ENCODE data around the gene USP48.

Gene USP48

DNA sequence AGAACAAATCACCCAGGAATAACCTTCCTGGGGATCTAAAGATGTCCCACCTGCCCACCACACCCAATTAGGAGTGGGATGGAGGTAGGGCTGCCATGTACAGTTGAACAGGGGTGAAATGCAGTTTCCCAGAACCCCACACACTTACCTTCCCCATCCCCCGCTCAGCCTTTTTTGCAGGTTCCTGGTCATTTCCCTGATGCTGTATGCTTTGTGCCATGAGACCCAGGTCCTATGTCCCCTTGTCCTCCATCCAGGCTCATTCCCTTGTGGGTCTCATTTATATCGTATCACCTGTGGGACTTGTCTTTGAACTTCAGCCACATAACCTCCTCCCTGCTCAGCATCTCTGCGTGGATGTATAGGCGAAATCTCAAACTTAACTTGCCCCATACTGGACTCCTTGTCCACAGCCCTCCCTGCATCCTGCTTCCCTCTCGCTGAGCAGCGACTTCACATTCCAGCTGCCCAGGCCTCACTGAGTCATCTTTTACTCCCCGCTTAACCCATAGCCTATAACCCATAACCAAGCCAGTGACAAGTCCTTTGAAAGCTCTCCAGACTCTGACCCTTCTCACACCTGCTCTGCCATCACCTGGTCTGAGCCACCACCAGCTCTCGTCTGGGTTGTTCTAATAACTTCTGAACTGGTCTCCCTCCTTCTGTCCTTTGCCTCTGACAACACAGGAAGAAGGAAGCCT lies 33.8 kb upstream of the USP48 start:
- no peak for TF ChIP-seq LEF1 (IDR thresholded peaks at IDR 0.05; ENCODE audit: borderline replicate concordance)
- no peak for TF ChIP-seq FOXA1 (IDR thresholded peaks at IDR 0.05)
- TF ChIP-seq ZNF384 (IDR thresholded peaks at IDR 0.05) = no peak
- TF ChIP-seq FOXK2 (IDR thresholded peaks at IDR 0.05) = no peak
- TF ChIP-seq, protein P1, sequence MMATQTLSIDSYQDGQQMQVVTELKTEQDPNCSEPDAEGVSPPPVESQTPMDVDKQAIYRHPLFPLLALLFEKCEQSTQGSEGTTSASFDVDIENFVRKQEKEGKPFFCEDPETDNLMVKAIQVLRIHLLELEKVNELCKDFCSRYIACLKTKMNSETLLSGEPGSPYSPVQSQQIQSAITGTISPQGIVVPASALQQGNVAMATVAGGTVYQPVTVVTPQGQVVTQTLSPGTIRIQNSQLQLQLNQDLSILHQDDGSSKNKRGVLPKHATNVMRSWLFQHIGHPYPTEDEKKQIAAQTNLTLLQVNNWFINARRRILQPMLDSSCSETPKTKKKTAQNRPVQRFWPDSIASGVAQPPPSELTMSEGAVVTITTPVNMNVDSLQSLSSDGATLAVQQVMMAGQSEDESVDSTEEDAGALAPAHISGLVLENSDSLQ (IDR thresholded peaks at IDR 0.05) = no peak
- no peak for TF ChIP-seq L3MBTL2 (conservative IDR thresholded peaks at IDR 0.05)
- ChIA-PET POLR2A (no interaction called here), CTCF (no interaction called here)
- DNase-seq (ENCODE audit: extremely low spot score) = no peak

DNA sequence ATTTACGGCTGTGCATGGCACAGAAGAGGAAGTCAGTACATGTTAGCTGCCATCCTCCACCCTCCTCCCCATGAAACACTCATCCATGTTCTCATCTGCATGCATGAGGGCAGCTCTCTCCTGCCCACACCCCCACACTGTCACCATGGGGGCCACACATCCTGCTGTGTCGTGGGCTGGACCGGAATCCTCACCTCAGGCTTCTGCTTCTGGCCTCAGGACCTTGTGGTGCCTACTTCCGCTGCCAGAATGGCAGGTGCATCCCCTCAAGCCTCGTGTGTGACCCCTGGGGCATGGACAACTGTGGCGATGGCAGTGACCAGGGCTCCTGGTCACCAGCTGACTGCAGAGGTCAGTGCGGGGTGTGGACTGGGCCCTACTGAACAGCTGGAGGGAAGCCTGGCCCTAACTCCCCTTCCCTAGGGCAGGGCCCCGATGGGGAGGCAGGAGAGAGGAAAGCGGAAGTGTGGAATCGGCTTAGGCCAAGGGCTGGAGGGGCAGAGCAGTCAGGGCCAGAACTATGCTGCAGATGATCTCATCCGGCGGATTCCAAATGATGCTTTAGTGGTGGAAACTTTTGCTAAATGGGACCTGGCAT lies 32.9 kb upstream of the USP48 start:
- DNase-seq (ENCODE audit: extremely low spot score) = no peak
- no peak for TF ChIP-seq TARDBP (IDR thresholded peaks at IDR 0.05)
- TF ChIP-seq ELF4 (IDR thresholded peaks at IDR 0.05) = no peak
- no peak for TF ChIP-seq NFRKB (IDR thresholded peaks at IDR 0.05)
- TF ChIP-seq L3MBTL2 (conservative IDR thresholded peaks at IDR 0.05) = no peak
- TF ChIP-seq ARNT (IDR thresholded peaks at IDR 0.05) = no peak
- TF ChIP-seq FOXM1 (IDR thresholded peaks at IDR 0.05; ENCODE audit: borderline replicate concordance) = no peak
- TF ChIP-seq HDGF (IDR thresholded peaks at IDR 0.05; ENCODE audit: borderline replicate concordance) = no peak
- no peak for TF ChIP-seq SP1 (IDR thresholded peaks at IDR 0.05)
- TF ChIP-seq LEF1 (IDR thresholded peaks at IDR 0.05; ENCODE audit: borderline replicate concordance) = no peak
- no peak for TF ChIP-seq FOXK2 (IDR thresholded peaks at IDR 0.05)
- TF ChIP-seq, protein P1 (IDR thresholded peaks at IDR 0.05) = no peak
- TF ChIP-seq SUZ12 (IDR thresholded peaks at IDR 0.05) = no peak
- no peak for TF ChIP-seq BHLHE40 (IDR thresholded peaks at IDR 0.05; ENCODE audit: borderline replicate concordance)
- TF ChIP-seq CTBP1 (IDR thresholded peaks at IDR 0.05; ENCODE audit: borderline replicate concordance) = no peak
- no peak for TF ChIP-seq FOXA1 (IDR thresholded peaks at IDR 0.05)
- TF ChIP-seq ZNF384 (IDR thresholded peaks at IDR 0.05) = no peak
- ChIA-PET POLR2A (no interaction called here), CTCF (no interaction called here)

DNA sequence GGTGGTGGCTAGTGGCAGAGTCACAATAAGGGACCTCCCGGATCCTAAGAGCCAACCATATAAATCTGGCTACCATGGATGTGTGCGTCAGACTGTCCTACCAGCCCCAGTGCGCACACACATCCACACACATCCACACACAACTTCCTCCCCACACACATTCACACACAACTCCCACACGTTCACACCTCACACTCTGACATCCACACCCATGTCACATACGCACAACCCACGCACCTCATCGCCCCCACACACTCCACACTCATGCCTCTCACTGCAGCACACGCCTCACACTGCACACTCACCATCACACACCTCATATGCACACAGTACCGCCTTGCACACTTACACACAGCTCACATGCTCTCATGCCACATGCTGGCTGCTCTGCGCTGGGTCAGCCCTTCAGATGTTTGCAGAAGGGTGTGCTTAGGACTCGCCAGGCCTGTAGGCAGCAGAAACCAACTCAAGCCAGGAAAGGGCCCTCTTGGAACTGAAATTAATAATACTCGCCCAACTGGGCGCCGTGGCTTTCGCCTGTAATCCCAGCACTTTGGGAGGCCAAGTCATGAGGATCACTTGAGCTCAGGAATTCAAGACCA lies 32.1 kb upstream of the USP48 start:
- CTCF ChIA-PET = no interaction called here
- TF ChIP-seq TARDBP (IDR thresholded peaks at IDR 0.05) (no peak), HDGF (IDR thresholded peaks at IDR 0.05; ENCODE audit: borderline replicate concordance) (no peak)
- no peak for DNase-seq (ENCODE audit: extremely low spot score)
- POLR2A ChIA-PET = no interaction called here

DNA sequence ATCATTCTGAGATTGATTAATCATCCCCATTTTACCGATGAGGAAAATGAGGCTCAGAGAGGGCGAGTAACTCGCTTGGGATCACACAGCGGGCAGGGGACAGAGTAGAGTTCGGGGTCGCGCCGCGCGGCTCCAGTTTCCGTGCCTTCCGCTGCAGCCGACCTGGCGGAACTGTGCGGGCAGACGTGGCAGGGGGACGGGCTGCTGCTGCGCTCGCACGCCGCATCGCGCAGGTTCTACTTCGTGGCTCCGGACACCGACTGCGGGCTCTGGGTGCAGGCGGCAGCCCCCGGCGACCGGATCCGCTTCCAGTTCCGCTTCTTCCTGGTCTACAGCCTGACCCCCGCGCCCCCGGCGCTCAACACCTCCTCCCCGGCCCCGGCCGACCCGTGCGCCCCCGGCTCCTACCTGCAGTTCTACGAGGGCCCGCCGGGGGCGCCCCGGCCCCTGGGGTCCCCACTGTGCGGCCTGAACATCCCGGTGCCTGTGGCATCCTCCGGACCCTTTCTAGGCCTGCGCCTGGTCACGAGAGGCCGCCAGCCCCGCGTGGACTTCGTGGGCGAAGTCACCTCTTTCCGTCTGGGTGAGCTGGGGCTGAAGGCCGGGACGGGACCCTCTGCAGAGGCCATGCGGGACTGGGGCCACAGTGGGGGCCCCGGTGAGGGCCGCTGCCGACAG lies 31.4 kb upstream of the USP48 start:
- TF ChIP-seq FOXA1 (IDR thresholded peaks at IDR 0.05) (no peak), ARNT (IDR thresholded peaks at IDR 0.05) (no peak), L3MBTL2 (conservative IDR thresholded peaks at IDR 0.05) (no peak), SP1 (IDR thresholded peaks at IDR 0.05) (no peak), ELF4 (IDR thresholded peaks at IDR 0.05) (no peak), ZNF384 (IDR thresholded peaks at IDR 0.05) (no peak), FOXM1 (IDR thresholded peaks at IDR 0.05; ENCODE audit: borderline replicate concordance) (no peak), CTBP1 (IDR thresholded peaks at IDR 0.05; ENCODE audit: borderline replicate concordance) (no peak), FOXK2 (IDR thresholded peaks at IDR 0.05) (no peak), BHLHE40 (IDR thresholded peaks at IDR 0.05; ENCODE audit: borderline replicate concordance) (no peak), NFRKB (IDR thresholded peaks at IDR 0.05) (no peak)
- TF ChIP-seq, protein P1 (IDR thresholded peaks at IDR 0.05) = no peak
- CTCF ChIA-PET = no interaction called here
- POLR2A ChIA-PET = no interaction called here
- no peak for DNase-seq (ENCODE audit: extremely low spot score)

DNA sequence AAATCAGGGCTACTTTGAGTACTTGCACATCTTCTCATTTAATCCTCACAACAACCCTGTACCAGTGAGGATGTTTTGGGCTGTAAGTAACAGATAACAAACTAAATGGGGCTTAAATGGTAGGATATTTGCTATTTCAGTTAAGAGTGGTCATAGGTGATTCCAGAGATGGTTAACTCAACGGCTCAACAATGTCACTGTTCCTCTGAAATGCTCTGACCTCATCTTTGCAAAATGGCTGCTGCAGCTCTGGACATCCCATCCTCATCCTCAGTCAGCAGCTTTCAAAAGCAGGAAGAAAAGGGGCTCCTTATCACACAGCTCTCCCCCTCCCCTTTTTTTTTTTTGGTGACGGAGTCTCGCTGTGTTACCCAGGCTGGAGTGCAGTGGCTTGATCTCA lies 30.6 kb upstream of the USP48 start:
- ChIA-PET POLR2A (no interaction called here), CTCF (interaction anchor here (0.7 kb wide), 1 partner anchor 146 kb away, joined by 7 read pairs; no protein-coding TSS in a partner anchor)
- no peak for DNase-seq (ENCODE audit: extremely low spot score)
- no peak for TF ChIP-seq LEF1 (IDR thresholded peaks at IDR 0.05; ENCODE audit: borderline replicate concordance)
- TF ChIP-seq ZNF384 (IDR thresholded peaks at IDR 0.05) = no peak
- no peak for TF ChIP-seq TARDBP (IDR thresholded peaks at IDR 0.05)
- no peak for TF ChIP-seq L3MBTL2 (conservative IDR thresholded peaks at IDR 0.05)
- no peak for TF ChIP-seq SUZ12 (IDR thresholded peaks at IDR 0.05)
- no peak for TF ChIP-seq BHLHE40 (IDR thresholded peaks at IDR 0.05; ENCODE audit: borderline replicate concordance)
- TF ChIP-seq HDGF (IDR thresholded peaks at IDR 0.05; ENCODE audit: borderline replicate concordance) = no peak
- TF ChIP-seq FOXM1 (IDR thresholded peaks at IDR 0.05; ENCODE audit: borderline replicate concordance) = no peak
- no peak for TF ChIP-seq ELF4 (IDR thresholded peaks at IDR 0.05)
- TF ChIP-seq FOXA1 (IDR thresholded peaks at IDR 0.05) = no peak
- TF ChIP-seq ARNT (IDR thresholded peaks at IDR 0.05) = no peak

DNA sequence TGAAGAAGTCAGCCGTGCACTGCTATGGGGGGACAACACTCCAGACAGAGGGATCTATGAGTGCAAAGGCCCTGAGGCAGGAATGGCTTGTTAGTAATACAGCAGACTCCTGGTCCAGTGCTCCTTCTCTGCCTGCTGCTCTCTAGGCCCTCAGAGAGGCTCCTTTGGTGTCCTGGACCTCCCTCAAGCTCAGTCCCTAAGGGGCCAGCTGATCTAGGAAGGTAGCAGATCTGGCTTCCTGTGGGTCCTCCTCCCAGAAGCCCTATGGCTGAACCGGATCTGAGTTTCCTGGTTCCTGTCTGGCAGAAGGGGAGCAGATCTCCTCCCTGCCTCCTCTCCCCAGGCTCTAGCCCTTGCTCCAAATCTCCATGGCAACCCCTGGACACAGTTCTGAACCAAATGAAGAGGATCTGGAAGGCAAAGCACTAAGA lies 28.9 kb upstream of the USP48 start, which contains the start of gene LDLRAD2:
LDLRAD2 (plus strand) TSS at position 391 of the 431 bp plus-strand sequence. CDS start 187 bp downstream, outside the sequence.
- no peak for TF ChIP-seq SP1 (IDR thresholded peaks at IDR 0.05)
- TF ChIP-seq LEF1 (IDR thresholded peaks at IDR 0.05; ENCODE audit: borderline replicate concordance) = no peak
- no peak for TF ChIP-seq FOXK2 (IDR thresholded peaks at IDR 0.05)
- no peak for TF ChIP-seq FOXA1 (IDR thresholded peaks at IDR 0.05)
- TF ChIP-seq, protein P1 (IDR thresholded peaks at IDR 0.05) = no peak
- TF ChIP-seq SUZ12 (IDR thresholded peaks at IDR 0.05) = no peak
- TF ChIP-seq CTBP1 (IDR thresholded peaks at IDR 0.05; ENCODE audit: borderline replicate concordance) = no peak
- no peak for TF ChIP-seq ELF4 (IDR thresholded peaks at IDR 0.05)
- no peak for TF ChIP-seq ZNF384 (IDR thresholded peaks at IDR 0.05)
- TF ChIP-seq TARDBP (IDR thresholded peaks at IDR 0.05) = no peak
- no peak for TF ChIP-seq BHLHE40 (IDR thresholded peaks at IDR 0.05; ENCODE audit: borderline replicate concordance)
- no peak for TF ChIP-seq NFRKB (IDR thresholded peaks at IDR 0.05)
- no peak for TF ChIP-seq HDGF (IDR thresholded peaks at IDR 0.05; ENCODE audit: borderline replicate concordance)
- no peak for TF ChIP-seq ARNT (IDR thresholded peaks at IDR 0.05)
- DNase-seq (ENCODE audit: extremely low spot score) = peak; percentile 7
- CTCF ChIA-PET = no interaction called here
- POLR2A ChIA-PET = no interaction called here
